Daoy (cell line): ENCODE data around the gene PNMA1. TPM values are rescaled to one million over a fixed set of nuclear protein-coding genes. Genes with fewer than 3 reads are reported as not detected.

Experiments
- DNase-seq: peaks from one replicate; pipeline ENCODE4 v3.0.0-alpha.2; 2015; ENCODE audit warnings: low read depth
- total RNA-seq: library from RNA; depleted of rRNA; stranded (reverse); fragments of >200 nt; shearing (Covaris generic); gene quantifications from 2 replicates; pipeline ENCODE4 v1.2.3, GENCODE V29; 2014

PNMA1 gene
- total RNA-seq, 1 experiment from 2014 or later: 20.2 TPM

DNA sequence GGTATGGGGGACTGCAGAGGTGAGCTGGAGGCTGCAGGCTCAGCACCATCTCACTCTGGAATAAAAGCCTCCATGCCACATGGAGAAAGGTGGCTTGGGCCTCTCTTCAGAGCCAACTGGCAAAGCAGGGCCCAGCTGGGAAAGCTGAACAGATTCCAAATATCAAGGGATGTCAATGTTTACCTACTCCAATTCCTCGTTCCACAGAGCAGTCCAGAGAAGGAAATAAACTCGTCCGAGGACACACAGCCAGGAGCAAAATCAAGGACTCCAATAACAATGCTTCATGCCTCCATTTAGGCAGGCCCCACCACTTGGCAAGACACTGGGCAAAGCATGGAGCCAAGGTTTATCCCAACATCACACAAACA, 36.3 kb upstream of the PNMA1 start:
- no peak for DNase-seq

- no peak for DNase-seq
Observed at GRCh38 chr14:73749706-73750530, 35.7 kb upstream of the PNMA1 start.

DNA sequence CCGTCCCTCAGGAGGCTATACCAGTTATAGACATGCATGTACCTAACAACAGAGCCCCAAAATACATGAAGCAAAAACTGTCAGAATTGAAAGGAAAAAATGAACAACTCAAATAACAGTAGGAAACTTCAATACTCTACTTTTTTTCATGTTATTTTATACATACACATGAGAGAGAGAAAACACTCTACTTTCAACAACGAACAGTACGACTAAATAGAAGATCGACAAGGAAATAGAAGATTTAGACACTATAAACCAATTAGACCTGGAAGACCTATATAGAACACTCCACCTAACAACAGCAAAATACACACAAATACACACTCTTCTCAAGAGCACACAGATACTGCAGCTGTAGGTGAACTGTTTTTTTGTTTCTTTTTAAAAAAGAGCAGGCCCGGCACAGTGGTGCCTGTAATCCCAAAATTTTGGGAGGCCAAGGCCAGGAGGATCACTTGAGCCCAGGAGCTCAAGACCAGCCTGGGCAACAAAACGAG, 34.7 kb upstream of the PNMA1 start:
- DNase-seq: no peak

DNA sequence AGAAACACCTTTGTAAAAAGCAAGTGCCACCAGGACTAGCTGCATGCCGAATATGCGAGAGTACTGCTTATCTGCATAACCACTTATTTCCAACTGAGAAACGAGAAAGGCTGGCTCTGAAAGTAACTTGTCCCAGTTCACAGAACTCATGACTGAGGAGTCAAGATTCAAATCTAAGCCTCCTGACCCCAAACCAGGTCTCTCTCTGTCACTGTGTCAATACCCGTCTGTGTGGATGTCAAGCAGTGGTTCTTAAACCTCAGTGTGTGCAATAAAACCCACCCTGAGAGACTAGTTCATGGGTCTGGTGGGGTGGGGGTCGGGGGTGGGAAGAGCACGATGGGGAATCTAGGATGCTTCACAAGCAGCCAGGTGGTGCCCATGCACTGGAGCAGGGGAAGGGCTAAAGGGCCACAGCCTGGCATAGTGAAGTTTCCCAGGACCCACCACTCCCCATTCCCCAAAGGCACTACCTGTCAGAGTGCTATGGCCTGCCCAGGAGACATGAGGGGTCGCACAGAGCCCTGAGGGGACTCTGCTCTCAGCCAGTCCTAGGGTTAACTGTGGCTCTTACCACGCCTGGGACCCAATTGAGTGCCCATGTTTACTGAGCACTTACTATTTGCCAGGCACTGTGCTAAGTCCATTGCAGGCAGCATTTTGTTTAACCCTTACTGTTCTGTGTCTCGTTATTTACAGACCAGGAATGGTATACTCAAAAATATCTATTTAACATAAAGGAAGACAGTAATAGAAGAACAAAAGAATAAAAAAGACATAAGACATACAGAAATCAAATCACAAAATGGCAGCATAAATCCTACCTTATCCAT, 33.4 kb upstream of the PNMA1 start:
- no peak for DNase-seq

DNA sequence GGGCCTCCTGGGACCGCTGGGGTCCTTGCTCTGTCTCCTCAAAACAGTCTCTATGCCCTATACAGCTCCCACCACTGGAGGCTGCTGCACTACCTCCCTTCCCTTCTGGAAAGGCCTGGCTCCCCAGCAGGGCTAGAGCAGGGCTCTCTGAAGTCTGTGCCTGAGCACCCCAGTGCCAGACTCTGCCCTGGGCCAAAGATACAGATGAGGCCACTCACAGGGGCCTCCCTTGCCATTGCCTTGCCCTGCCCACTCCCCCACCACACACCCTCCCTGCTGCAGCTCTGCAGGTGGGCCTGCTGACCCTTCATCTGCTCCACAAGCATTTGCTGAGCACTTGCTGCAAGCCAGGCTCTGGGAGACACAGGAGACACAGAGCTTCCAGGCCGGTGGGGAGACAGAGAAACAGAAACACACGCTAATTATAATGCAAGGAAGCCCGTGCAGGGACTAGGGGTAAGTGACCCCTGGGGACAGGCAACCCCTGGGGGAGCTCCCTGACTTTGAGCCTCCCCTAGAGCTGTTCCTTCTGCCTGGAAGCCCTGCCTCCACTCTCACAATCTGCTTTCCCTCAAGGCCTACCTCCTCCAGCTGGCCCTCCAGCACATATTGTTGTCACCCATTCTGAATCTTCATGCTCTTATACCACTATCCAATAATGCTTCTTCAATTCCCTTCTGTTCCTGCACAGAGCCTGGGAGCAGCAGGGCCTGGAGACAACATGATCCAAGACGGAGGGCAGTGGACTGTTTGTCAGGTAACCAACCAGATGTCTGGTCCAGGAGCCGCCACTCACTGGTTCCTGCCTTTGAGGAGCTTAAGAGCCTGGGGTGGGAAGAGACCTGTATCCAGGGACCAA, 32.6 kb upstream of the PNMA1 start:
- no peak for DNase-seq

- no peak for DNase-seq
Observed at GRCh38 chr14:73745571-73746519, 31.7 kb upstream of the PNMA1 start.

DNA sequence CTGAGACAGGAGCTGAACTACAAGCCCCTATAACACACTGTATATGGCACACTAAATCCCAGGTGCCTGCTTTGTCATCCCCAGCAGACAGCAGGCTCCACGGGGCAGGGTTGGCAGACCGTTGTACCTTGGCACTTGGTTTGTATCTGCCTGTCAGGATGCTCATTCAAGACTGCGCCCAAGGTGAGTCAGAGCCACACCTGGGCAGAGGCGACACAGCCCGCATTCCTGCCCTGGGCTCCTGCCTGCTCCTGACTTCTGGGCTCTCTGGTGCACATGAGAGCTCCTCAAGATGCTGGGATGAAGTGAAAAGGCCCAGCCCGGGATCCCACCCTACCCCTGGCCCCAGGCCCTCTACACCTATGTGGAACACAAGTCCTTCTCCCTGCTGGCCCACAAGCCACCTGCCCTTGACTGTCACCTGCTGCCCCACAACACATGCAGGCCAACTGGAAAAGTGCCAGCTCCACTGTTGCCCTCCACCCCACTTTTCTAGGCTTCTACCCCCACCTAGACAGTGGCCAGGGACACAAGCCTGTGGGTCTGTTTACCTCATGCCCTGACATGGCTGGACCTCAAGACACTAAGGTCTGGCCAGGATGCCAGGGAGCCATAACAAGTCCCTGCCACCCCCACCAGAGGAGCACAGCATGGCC, 30.8 kb upstream of the PNMA1 start:
- DNase-seq: no peak

DNA sequence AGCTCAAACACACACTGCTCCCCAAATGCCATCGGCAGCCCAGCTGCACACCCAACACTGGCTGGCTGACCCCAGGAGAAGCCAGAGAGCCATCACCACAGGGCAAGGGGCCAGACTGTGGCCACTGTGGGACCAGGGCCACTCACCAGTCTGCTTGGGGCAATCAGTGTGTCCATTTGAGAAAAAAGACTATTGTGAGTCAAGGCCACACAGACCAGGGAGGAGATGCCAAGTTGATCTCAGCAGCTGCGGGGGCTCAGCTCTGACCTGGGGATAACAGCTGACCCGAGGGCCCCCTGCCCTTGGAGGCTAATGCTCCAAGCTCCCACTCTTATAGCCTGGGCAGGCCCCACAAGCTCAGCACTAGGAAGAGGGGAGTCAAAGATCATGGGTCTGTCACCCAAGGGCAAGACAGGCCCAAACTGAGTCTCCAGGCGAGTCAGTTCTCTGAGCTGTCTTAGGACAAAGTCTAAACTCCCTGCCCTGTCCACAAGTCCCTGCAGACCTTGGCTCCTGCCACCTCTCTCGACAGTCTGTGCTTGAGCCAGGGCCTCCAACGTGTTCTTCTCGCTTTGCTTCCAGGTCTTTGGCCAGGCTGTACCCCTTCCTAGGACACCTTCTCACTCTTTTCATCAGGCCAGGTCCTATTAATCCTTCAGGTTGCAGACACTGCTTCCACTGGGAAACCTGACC, 30.1 kb upstream of the PNMA1 start:
- no peak for DNase-seq

GRCh38 chr14:73743431-73743931, 29.3 kb upstream of the PNMA1 start:
- DNase-seq: peak; percentile 30

DNA sequence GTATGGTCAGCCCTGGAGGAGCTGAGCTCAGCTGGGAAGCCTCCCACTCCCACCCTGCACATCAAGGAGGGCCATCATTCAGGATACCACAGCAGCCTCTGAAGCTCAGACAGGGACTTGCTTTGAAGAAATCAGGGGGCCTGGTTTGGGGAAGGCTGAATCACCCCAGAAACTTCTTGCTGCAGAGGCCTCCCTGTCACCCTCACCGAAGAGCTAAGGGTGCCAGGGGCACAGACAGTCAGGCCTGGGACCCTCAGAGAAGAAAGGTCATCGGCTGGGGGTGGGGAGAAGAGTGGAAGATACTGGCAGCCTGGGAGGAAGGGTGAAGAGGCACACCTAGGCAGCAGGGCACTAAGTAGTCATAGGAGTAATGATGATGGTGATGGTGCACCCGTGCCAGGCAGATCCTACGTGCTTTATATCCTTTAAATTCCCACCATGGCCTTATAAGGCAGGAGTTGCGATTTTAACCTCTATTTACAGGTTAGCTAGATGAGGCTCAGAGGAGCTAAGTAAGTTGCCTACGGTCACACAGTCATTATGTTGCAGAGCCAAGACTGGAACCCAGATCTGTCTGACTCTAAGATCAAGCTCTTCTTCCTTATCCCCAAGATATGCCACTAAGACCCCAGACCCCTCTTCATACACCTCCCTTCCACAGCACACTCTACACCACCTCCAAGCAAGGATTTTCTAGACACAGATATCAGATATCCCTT, 28.5 kb upstream of the PNMA1 start:
- no peak for DNase-seq

DNA sequence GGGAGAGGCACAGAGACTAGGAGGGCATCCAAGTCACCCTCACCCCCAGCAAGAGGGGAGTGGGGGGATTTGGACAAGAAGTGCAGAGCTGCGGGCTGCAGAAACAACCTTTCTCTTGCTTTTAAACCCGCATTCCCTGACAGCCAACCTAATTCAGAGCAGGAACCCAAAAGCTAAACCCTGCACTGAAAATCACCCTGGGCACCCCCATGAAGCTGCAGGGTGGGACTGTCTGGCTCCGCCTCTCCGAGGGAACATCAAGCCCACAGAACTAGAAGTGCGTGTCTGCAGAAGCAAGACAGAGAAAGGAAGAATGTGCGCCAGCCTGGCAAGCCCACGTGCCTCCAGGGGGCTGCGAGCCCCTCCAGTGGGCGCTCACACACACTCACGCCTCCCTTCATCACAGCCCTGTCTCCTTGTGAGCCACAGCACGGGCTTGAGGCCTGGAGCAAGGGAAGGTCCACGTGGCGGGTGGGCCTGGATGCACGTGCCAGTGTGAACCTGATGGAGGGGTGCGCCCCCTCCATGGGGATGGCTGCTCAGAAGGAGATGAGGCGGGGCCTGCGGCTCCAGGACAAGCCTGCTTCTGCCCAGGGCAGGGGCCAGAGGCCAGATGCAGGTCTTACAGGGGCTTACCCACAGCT, 27.8 kb upstream of the PNMA1 start:
- DNase-seq: peak; percentile 32

DNA sequence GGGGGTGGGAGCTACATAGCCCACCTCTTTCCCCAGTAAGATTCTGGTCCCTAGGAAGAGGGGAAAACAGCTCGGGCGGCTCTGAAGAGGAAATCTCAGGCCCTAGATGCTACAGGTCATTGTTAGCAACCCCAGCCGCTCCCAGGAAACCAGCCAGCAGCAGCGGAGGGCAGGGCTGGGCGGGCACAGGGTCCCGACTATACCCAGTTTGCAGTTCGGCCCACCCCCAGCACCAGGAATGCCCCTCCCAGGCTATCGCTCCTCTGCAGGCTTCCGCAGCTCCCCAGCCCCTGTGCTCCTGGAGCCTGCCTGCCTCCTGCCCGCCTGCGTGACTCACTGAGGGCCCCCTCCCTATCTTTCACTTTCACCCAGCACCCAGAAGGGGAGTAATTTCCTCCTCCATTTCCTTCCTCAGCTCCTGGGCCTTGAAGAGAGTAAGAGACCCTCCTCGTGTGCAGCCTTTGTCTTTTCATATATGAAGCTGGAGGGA, 27.2 kb upstream of the PNMA1 start:
- peak; percentile 94 for DNase-seq

DNA sequence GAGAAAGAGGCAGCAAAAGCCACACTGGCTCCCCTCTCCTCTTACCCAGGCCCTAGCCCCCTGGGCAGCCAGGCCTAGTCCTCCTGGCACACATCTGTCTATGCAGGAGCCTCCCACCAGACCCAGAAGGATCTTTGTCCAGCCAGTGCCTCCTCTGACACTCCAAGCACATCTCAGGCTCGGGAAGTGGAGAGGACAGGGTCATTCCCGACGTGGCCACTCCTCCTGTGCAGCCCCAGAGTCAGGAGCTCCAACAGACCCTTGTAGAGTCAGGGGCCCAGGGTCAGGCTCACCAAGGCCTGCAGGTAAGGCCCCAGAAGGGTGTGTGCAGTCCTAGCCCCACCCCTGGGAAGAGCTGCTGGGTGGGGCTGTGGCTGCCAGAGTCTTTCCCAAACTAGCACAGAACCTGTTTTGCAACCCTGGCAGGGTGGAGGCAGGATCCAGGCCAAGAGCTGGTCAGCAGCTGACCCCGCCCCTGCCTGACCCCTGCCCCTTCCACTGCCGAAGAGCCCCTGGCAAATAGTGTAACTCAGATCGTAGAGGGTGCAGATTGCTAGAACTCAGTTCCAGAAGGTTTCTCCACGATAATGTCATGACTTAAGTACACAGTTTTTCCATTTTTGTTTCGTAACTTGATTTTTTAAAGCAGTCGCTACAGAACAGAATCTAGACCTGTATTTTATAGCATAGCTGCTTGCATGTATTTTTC, 26.6 kb upstream of the PNMA1 start:
- no peak for DNase-seq

DNA sequence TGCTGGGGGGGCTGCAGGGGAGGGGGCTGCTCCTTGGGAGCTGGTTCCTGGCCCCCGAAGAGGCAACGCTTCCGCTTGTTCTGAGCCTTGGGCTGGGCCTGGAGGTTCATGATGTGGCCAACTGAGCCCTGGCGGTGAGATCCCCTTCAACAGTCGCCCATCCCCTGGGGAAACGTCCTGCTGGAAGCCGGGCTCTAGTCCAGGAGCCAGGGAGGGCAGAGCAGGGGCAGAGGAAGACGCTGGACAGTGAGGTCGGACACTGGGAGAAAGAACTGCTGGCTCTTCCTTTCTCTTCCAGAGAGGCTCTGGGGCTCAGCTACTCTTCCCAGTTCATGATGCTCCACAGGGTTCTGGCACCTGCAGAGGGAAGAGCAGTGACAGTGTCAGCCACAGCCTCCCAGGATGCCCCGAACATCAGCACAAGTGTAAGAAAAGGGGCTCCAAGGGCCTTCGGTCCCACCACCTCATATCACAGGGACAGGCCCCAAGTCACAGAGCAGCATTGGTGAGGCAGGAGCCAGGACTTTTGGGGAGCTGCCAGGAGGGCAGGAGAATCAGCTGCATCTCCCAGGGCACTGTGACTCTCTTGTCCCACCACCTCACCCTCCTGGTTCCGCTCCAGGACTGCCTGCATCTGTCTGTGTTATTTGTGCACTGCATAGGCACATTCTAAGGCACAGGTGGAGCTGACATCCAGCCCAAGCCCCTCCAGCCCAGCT, 25.9 kb upstream of the PNMA1 start:
- DNase-seq: no peak

GRCh38 chr14:73739174-73739898, 25.2 kb upstream of the PNMA1 start:
- no peak for DNase-seq
